ENCODE results near the gene AOC2. TPM values are rescaled to one million over a fixed set of nuclear protein-coding genes. Genes with fewer than 3 reads are reported as not detected.
"Not testable (repeated sequence)": the region's sequence is repeated elsewhere in the genome, so short reads cannot be mapped to it uniquely, and the experiment has no call there.

Gene AOC2
- total and polyA plus RNA-seq, 2 experiments from 2014 or later, result 1.1 to 1.3 TPM

DNA sequence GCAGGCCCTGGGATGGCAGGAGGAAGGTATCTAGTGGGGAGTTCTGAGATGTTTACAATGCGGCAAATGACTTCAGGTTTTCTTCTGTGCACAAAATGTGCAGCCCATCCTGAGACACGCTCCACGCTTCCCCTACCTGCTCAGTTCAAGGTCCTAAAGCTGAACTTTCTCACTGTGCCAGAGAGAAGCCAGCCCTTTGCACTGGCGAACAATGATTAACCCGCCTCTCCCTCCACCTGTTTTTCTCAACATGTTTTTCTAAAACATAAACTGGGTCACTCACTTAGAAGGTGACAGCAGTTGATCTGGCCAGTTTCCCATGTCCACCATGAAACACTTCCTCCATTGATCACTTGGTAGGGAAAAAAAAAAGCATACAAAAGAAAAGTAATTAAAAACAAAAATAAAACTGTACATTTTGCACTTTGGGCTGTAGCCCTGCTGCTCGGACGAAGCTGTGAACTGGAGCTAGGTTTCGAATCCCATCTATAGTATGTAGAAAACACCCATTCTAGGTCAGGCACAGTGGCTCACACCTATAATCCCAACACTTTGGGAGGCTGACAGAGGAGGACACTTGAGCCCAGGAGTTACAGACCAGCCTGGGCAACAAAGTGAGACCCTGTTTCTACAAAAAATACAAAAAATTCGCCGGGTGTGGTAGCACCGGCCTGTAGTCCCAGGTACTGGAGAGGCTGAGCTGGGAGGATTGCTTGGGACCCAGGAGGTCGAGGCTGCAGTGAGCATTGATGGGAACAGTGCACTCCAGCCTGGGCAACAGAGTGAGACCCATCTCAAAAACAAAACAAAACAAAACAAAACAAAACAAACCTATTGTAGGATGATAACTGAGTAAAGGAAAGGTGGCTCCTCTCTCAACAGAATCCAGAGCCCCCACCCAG, 50.2 kb downstream of the AOC2 start:
- no peaks in the 10 kb centered on the region for H3K9me3 ChIP-seq (ENCODE audit: low read depth)
- no peaks in the 10 kb centered on the region for H3K36me3 ChIP-seq (replicated peaks; ENCODE audit: insufficient read depth, low read depth)
- H2AFZ ChIP-seq, result no peak overlapping the region
- no peaks in the 10 kb centered on the region for H3K9me2 ChIP-seq (replicated peaks; ENCODE audit: insufficient read depth)
- H3K79me2 ChIP-seq, result no peaks in the 10 kb centered on the region
- no peaks in the 10 kb centered on the region for H4K20me1 ChIP-seq (ENCODE audit: insufficient read depth, poor library complexity, severe bottlenecking)
- WGBS (ENCODE audit: low lambda C conversion rate, missing lambda C conversion rate), result 74% methylated on average over 12 of the region's 12 CpGs
- peak overlapping the region; percentile 42 for H3K27ac ChIP-seq
- peak; percentile 60 for DNase-seq (ENCODE audit: low spot score)
- no peaks in the 10 kb centered on the region for H3K27me3 ChIP-seq
- TF ChIP-seq EZH2phosphoT487 (IDR thresholded peaks at IDR 0.05; ENCODE audit: low read depth, severe bottlenecking, unreplicated experiment) (no peak), EZH2 (IDR thresholded peaks at IDR 0.05; ENCODE audit: borderline replicate concordance) (no peak)
- TF ChIP-seq, protein P1, sequence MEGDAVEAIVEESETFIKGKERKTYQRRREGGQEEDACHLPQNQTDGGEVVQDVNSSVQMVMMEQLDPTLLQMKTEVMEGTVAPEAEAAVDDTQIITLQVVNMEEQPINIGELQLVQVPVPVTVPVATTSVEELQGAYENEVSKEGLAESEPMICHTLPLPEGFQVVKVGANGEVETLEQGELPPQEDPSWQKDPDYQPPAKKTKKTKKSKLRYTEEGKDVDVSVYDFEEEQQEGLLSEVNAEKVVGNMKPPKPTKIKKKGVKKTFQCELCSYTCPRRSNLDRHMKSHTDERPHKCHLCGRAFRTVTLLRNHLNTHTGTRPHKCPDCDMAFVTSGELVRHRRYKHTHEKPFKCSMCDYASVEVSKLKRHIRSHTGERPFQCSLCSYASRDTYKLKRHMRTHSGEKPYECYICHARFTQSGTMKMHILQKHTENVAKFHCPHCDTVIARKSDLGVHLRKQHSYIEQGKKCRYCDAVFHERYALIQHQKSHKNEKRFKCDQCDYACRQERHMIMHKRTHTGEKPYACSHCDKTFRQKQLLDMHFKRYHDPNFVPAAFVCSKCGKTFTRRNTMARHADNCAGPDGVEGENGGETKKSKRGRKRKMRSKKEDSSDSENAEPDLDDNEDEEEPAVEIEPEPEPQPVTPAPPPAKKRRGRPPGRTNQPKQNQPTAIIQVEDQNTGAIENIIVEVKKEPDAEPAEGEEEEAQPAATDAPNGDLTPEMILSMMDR (IDR thresholded peaks at IDR 0.05; ENCODE audit: poor library complexity), result no peak
- peak overlapping the region; percentile 56 for H3K4me2 ChIP-seq
- peaks cover 21% of the 10 kb centered on the region for H3K4me1 ChIP-seq (ENCODE audit: insufficient read depth)
- no peak overlapping the region for H3K4me3 ChIP-seq

DNA sequence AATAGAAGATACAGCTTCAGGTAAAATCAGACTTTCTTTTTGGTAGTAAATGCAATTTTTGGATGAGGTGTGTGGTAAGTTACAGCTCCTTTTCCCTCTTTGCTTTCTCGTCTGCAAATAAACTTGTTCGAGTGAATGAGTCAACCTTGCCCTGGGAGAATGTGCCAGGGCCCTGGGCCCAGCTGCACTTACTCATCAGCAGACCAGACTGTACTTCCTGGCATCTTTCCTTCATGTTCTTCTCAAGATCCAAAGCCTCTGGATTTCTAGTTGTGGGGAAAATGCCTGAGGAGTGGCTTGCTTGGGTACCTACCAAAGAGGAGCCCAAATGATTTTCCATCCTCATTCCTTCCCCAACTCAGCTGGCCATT, 50.8 kb downstream of the AOC2 start:
- DNase-seq (ENCODE audit: low spot score), result peak; percentile 55
- 55% methylated on average over 2 of the region's 2 CpGs for WGBS (ENCODE audit: low lambda C conversion rate, missing lambda C conversion rate)
- Histone ChIP-seq H3K27ac (no peak overlapping the region), H3K9me3 (ENCODE audit: low read depth) (no peaks in the 10 kb centered on the region), H3K4me1 (ENCODE audit: insufficient read depth) (peaks cover 21% of the 10 kb centered on the region), H3K27me3 (no peaks in the 10 kb centered on the region), H3K9me2 (replicated peaks; ENCODE audit: insufficient read depth) (no peaks in the 10 kb centered on the region), H3K36me3 (replicated peaks; ENCODE audit: insufficient read depth, low read depth) (no peaks in the 10 kb centered on the region), H3K4me2 (no peak overlapping the region), H3K4me3 (no peak overlapping the region), H2AFZ (no peak overlapping the region), H3K79me2 (no peaks in the 10 kb centered on the region), H4K20me1 (ENCODE audit: insufficient read depth, poor library complexity, severe bottlenecking) (no peaks in the 10 kb centered on the region)
- TF ChIP-seq, protein P1 (IDR thresholded peaks at IDR 0.05; ENCODE audit: poor library complexity), result no peak

DNA sequence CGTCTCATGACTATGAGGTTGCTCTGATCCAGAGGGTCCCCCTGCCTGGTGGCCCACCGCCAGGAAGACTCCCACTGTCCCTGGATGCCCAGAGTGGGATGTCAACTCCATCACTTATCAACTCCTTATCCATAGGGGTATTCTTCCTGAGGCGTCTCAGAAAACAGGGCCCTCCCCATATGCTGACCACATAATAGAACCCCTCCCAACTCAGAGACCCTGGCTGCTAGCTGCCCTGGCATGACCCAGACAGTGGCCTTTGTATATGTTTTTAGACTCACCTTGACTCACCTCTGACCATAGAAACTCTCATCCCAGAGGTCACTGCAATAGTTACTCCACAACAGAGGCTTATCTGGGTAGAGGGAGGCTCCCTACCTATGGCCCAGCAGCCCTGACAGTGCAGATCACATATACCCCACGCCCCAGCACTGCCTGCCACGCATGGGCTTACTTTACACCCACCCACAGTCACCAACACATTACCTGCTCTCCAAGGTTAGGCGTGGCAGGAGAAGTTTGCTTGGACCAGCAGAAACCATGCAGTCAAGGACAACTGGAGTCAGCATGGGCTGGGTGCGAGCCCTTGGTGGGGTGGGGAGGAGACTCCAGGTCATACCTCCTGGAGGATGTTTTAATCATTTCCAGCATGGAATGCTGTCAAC, 53.9 kb downstream of the AOC2 start:
- DNase-seq (ENCODE audit: low spot score), result no peak
- no peaks in the 10 kb centered on the region for H3K36me3 ChIP-seq (replicated peaks; ENCODE audit: insufficient read depth, low read depth)
- no peaks in the 10 kb centered on the region for H3K9me2 ChIP-seq (replicated peaks; ENCODE audit: insufficient read depth)
- no peak overlapping the region for H3K4me3 ChIP-seq
- H3K79me2 ChIP-seq, result no peaks in the 10 kb centered on the region
- H3K27ac ChIP-seq, result no peak overlapping the region
- WGBS (ENCODE audit: low lambda C conversion rate, missing lambda C conversion rate), result 81% methylated on average over 7 of the region's 7 CpGs
- no peaks in the 10 kb centered on the region for H3K27me3 ChIP-seq
- H3K9me3 ChIP-seq (ENCODE audit: low read depth), result no peaks in the 10 kb centered on the region
- TF ChIP-seq EZH2phosphoT487 (IDR thresholded peaks at IDR 0.05; ENCODE audit: low read depth, severe bottlenecking, unreplicated experiment), result no peak
- no peak for TF ChIP-seq EZH2 (IDR thresholded peaks at IDR 0.05; ENCODE audit: borderline replicate concordance)
- TF ChIP-seq, protein P1 (IDR thresholded peaks at IDR 0.05; ENCODE audit: poor library complexity), result no peak
- peaks cover 5% of the 10 kb centered on the region for H3K4me1 ChIP-seq (ENCODE audit: insufficient read depth)
- no peak overlapping the region for H3K4me2 ChIP-seq
- H2AFZ ChIP-seq, result no peak overlapping the region
- H4K20me1 ChIP-seq (ENCODE audit: insufficient read depth, poor library complexity, severe bottlenecking), result no peaks in the 10 kb centered on the region

DNA sequence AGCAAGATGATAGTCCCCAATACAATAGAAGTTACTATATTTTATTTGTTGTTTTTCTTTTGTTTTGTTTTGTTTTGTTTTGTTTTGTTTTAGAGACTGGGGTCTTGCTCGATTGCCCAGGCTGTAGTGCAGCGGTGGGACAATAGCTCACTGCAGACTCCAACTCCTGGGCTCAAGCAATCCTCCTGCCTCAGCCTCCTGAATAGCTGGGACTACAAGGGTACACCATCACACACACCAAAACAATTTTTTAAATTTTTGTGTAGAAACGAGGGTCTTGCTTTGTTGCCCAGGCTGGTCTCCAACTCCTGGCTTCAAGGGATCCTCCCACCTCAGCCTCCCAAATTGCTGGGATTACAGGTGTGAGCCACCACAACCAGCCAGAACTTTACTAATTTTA, 55.6 kb downstream of the AOC2 start:
- H4K20me1 ChIP-seq (ENCODE audit: insufficient read depth, poor library complexity, severe bottlenecking); H3K79me2 ChIP-seq; H3K4me2 ChIP-seq; H2AFZ ChIP-seq; H3K27ac ChIP-seq; DNase-seq (ENCODE audit: low spot score); H3K4me1 ChIP-seq (ENCODE audit: insufficient read depth); H3K9me3 ChIP-seq (ENCODE audit: low read depth); H3K27me3 ChIP-seq; H3K9me2 ChIP-seq (replicated peaks; ENCODE audit: insufficient read depth); H3K4me3 ChIP-seq; H3K36me3 ChIP-seq (replicated peaks; ENCODE audit: insufficient read depth, low read depth): not testable (repeated sequence)
- 90% methylated on average over 3 of the region's 3 CpGs for WGBS (ENCODE audit: low lambda C conversion rate, missing lambda C conversion rate)

All from hepatocyte (in vitro differentiated cells).